COLO668 (cell line): ENCODE data around the gene PRUNE1.

Experiments used
- DNase-seq: peaks from one replicate; lab custom pipeline; 2025; ENCODE audit not compliant: unreplicated experiment; lab: John Stamatoyannopoulos, UW

Gene PRUNE1, protein sequence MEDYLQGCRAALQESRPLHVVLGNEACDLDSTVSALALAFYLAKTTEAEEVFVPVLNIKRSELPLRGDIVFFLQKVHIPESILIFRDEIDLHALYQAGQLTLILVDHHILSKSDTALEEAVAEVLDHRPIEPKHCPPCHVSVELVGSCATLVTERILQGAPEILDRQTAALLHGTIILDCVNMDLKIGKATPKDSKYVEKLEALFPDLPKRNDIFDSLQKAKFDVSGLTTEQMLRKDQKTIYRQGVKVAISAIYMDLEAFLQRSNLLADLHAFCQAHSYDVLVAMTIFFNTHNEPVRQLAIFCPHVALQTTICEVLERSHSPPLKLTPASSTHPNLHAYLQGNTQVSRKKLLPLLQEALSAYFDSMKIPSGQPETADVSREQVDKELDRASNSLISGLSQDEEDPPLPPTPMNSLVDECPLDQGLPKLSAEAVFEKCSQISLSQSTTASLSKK

DNA sequence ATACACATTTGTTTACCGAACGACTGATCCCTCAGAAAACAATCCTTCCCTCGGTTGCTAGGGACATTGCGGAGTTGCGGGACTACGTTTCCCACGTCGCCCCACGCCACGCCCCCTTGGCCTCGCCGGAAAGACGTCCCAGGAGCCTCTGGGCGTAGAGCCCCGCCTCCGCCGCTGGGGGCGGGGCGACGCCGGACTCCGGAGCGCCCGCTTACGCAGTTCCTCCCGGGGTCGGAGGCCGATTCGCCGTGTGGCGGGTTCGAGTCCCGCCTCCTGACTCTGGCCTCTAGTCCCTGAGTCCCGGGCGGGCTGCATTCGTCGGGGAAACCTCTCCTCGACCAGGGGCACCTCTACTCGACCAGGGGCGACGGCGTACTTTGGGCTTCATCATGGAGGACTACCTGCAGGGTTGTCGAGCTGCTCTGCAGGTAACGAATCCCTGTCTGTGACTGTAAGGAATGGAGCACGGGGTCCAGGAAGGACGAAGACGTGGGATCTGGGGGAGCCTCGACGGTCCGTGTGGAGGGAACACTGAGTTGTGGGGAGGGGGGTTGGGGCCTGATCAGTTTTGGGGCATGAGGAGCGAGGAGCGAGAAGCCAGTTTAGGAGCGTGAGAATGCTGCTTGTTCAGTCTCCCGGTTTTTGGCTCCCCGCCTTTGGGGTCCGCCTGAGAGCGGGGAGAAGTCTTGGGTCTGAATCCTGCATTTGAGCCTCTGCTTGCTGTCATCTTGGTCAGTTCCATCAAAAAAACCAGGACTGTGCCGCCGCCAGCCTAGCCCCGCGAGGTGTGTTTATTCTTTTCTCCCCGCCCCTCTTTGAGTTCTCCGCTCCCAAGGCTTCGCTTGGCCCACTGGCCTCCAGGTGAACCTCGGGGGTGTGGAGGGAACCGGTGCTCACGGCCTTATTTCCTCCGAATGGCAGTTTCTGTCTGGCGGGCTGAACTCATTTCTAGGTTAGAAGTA, at the start of gene PRUNE1:
TSS of gene PRUNE1 (plus strand) at position 206 of the 962 bp plus-strand sequence. CDS start at position 390, 184 bp downstream.
- peak; percentile 99 for DNase-seq

GRCh38 chr1:150960646-150961045, 47.6 kb upstream of the PRUNE1 start:
- no peak for DNase-seq

GRCh38 chr1:150961756-150962155, 46.5 kb upstream of the PRUNE1 start:
- no peak for DNase-seq

GRCh38 chr1:150963321-150964163, 44.7 kb upstream of the PRUNE1 start:
- no peak for DNase-seq

GRCh38 chr1:150964164-150964489, 44.1 kb upstream of the PRUNE1 start:
- no peak for DNase-seq

DNA sequence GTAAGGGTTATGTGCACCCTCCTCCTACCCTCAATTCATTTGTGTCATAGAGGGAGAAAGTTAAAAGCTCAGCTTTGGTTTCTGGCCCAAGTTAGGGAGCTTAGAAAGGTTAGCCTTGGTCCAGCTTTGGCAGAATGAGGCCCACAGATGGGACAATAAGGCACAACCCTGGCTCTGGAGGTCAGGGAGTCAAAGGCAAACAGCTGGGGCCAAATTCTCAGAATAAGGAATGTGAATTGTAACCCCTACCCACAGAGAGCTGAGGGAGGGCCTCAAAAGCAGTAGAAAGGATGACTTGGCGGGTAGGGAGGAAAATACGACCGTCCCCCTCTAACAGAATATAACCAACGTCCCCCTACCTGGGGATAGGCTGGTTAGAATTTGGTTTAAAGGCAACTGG, 42.6 kb upstream of the PRUNE1 start:
- DNase-seq: no peak

GRCh38 chr1:150966011-150966410, 42.2 kb upstream of the PRUNE1 start:
- no peak for DNase-seq

DNA sequence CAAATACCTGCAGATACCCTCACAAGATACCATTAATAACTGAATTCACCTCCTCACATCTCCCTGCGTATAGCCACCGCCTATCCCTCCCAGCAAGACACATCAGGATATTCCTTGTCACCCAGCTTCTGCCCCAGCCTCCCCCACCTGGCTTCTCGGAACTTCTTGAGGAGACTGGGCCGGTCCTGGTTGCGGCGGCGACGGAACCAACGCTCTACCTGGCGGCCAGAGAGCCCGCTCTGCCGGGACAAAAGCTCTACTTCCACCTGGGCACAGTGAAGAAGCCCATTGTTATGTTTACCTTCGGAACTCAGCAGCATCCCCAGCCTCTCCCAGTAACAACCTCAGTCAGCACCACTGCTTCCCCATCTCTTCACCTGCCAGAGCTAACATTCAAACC, 40.3 kb upstream of the PRUNE1 start:
- DNase-seq: no peak

GRCh38 chr1:150968491-150968890, 39.8 kb upstream of the PRUNE1 start:
- DNase-seq: no peak

DNA sequence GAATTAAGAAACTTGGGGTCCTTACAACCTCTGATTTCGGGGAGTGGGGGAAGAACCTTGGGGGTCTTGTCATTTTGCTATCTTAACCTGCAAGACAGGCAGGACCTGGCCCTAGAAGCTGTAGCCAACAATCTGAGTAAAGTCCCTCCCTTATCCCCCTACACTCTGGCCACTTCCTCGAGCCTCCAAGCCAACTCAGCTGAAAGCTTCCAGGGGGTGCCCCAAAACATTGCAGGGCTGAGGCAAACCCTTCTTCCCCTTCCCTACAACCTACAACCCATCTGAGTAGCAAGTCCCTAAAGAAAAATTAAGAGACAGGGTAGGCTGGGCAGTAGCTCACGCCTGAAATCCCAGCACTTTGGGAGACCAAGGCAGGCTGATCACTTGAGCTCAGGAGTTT, 38.6 kb upstream of the PRUNE1 start:
- no peak for DNase-seq

- no peak for DNase-seq
These were observed 37.3 kb upstream of the PRUNE1 start for GRCh38 chr1:150970808-150971582.

DNA sequence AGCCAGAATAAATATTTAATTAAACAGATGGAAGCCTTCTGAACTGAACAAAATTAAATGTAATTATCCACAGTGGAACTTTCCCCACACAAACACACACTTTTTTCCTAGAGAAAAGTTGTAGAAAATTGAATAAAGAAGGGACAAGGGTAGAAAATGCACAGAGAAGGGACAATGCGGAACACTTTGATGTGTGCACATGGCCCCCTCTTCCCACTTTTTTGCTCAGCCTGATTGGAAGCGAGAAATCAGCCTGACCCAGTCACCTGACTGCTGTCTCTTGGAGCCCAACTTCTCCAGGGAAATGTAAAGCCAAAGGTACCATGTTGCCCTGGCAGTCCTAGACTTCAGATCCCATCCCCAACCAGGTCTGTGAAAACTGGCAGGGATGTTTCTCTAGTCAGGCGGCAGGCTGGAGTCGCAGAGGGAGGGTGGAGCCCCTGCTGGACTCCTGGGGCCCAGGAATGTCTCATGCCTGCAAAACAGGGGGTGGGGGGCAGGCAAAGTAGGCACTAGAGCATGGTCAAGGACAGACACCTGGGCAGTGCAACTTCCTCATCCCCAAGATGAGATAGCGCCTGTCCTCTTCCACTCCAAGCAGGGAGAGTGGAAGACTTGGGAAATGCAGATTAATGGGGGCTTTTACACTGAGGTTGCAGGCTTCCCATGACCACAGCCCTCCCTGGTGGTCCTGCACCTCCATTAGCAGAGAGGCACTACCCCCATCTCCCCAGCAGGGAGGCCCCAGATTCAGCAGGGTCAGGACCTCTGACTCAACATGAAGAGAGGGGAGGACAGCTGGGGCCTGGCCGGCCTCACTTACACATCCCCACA, 36.4 kb upstream of the PRUNE1 start:
- no peak for DNase-seq

GRCh38 chr1:150972417-150972940, 35.8 kb upstream of the PRUNE1 start:
- DNase-seq: no peak

- peak; percentile 45 for DNase-seq
These were observed 34.9 kb upstream of the PRUNE1 start for GRCh38 chr1:150973258-150973835.

DNA sequence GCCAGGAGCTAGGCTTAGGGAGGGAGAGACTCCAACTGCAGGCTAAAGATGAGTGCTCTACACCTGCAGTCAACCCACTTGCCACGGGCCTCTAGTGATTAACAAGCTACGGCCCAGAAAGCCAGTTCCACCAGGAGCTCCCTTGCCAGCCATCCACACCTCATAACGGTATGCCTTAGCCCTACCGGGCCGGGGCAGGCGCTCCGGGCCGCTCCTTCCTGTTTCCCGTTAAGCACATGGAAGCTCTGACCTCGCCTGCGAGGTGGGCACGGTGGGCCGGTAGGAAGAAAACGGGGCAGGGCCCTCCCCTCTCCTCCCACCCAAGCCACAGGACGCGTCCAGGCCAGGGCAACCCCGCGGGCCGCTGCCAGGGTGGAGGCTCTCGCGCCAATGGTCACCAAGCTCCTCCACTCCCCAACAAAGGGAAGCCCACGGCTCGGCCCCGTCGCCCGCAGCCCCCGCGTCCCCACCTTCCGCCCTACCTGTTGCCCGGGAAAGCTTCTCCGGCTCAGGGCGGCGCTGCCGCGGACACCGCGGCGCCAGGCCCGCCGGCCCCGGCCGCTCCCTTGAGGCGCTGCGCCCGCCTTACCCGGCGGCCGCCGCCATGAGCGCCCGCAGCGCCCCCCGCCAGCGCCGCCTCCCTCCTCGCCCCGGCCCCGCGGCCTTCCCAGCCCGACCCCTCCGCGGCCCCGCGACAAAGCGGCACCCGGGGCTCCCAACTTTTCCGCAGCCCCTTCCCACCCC, 34.2 kb upstream of the PRUNE1 start:
- peak; percentile 71 for DNase-seq

- peak; percentile 90 for DNase-seq
These were observed 33.4 kb upstream of the PRUNE1 start, which contains the start of gene CERS2 for GRCh38 chr1:150974580-150975478. CERS2 (minus strand) TSS chr1:150974835; CDS start chr1:150969090, 5,745 bp downstream.

- no peak for DNase-seq
These were observed 31.8 kb upstream of the PRUNE1 start for GRCh38 chr1:150976401-150976821.
